Fibroblast of skin of right quadriceps (primary cell): ENCODE measurements around the gene HOXA2.
A peak's percentile ranks its signal among the peaks of the same experiment; 100 is the strongest.

Experiments used
- DNase-seq: peaks from one replicate; pipeline ENCODE4 v3.0.0-alpha.2; 2013

Gene HOXA2

DNA sequence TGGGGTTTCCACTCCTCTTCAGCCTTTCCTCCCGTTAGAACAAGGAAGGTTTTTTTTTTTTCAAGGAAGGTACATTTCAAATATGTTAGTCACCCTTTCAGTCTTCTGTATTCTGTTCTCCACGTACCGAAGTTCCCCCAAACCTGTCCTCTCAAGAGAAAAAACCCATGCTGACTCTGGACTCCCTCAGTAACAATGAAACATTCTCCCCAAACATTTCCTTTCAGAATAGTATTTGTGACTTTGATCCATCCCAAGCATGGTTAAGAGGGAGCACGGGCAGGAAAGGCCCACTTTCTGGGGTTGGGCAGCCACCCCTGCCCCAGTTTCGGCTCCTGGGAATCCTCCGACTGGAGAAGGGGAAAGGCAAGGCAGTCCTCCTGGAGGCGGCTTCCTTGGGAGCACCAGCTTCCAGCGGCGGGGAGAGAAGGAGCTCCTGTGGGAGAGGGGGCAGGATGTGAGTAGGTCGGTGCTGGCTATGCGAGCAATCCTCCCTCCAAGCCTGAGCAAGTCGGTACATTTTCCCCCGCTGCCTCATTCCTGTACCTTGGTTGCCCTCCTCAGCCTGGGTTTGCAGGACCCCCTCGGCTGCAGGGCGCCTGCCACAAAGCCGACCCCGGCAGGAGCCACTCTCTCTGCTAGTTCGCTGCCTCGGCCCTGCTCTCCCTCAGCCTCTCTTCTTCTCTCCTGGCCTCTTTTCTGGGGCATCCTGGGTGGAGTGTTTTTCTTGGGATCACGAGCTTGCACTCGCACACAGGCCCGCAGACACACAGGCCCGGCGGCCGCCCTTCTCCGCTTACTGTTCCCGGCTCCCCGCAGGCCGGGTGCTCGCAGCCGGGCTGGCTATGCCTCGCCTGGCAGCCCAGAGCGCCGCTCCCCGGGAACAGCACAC, 4.6 kb downstream of the HOXA2 start:
- peak; percentile 29 for DNase-seq

DNA sequence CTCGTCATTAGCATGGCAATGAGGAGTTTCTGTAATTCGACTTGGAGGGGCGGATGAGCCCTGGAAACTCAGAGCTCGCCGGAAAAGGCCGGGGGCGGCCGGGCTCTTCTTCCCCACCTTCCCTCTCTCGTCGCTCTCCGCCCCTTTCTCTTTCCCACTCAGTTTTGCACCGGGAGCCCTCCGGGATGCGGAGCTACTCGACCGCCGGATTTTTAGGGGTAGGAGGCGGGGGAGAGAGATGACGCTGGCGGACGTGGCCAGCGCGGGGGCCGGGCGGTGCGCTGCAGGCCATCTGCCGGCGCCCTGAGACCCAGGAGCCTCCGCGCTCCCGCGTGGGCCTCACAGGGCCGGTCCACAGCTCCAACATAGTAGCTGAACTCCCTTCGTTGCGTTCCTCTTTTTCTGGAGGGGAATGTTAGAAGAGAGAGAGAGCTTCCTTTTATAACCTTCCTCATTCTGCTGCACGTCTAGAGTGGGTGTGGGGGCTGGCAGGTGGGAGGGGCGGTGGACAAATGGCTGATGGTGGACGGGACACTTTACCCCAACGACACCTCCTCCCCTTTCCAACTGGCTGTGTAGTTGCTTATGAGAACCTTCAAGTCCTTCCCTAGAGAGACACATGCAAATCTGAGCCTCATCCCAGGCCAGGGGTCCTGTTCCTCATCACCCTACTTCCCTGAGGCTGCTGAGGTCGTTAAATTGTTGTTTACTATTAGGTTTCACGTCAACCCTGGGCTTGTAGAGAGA, 5.5 kb downstream of the HOXA2 start:
- DNase-seq, result peak; percentile 26

DNA sequence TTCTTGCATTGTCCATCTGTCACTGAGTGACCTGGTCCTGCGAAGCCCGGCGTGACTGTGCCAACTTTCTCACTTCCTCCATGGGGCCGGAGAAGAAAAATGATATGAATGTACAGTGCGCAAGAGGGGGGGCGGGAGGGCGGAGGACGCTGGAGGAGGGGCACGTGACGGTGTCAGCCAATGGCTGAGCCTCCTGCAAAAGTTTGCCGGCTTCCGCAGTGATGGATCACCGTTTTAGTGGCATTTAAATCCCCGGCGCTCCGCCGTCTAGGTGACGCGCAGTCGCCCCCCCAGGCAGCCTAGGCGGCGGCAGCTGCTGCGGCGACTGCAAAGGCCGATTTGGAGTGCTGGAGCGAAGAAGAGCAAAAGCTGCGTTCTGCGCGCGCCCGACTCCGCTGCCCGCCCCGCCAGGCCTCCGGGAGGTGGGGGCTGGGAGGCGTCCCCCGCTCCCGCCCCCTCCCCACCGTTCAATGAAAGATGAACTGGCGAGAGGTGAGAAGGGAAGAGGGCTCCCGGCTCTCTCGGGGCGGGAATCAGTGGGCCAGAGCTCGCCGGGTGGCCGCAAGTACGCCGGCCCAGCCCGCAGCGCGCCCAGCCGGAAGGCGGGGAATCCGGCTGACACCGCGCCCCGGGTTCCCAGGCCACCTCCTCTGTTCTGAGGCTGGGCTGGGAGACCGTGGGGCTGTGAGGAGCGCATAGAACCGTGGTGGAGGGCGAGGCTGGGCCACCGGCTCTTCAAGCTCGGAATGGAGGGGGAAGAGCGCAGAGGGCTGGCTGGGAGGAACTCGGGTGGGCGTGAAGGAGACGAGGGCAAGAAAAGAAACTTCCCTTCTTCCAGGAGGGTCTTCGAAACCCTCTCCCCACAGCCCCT, 6.4 kb downstream of the HOXA2 start, which contains the start of gene HOXA1:
TSS of gene HOXA1 (minus strand) at position 104 of the 871 bp plus-strand sequence. CDS start at position 16, 88 bp downstream.
- peak; percentile 88 for DNase-seq

DNA sequence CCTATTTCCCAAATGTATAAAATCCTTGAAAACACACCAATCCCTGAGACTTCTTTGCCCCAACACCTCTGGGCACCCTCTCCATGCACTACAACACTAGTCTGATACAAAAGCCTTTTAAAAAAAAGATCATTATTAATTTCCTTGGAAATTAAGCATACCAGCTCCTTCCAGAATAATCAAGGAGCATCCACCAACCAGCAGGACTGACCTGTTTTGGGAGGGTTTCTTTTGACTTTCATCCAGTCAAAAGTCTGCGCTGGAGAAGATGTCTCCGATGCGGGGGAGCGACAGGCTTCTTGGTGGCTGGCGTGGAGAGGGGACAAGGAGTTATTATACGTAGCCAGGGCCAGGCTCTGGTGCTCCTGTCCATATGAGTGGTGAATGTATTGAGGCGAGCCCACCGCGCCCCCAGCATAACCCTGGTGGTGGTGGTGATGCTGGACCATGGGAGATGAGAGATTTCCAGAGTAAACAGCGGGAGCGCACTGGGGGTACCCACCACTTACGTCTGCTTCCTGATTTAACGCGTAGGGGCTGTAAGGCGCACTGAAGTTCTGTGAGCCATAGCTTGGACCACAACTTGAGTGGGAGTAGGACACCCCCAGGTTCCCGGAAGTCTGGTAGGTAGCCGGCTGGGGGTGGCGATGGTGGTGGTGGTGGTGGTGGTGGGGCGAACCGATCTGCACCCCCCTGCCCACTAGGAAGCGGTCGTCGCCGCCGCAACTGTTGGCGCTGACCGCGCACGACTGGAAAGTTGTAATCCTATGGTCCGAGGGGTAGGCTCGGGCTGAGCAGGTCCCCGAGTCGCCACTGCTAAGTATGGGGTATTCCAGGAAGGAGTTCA, 7.2 kb downstream of the HOXA2 start:
- no peak for DNase-seq

DNA sequence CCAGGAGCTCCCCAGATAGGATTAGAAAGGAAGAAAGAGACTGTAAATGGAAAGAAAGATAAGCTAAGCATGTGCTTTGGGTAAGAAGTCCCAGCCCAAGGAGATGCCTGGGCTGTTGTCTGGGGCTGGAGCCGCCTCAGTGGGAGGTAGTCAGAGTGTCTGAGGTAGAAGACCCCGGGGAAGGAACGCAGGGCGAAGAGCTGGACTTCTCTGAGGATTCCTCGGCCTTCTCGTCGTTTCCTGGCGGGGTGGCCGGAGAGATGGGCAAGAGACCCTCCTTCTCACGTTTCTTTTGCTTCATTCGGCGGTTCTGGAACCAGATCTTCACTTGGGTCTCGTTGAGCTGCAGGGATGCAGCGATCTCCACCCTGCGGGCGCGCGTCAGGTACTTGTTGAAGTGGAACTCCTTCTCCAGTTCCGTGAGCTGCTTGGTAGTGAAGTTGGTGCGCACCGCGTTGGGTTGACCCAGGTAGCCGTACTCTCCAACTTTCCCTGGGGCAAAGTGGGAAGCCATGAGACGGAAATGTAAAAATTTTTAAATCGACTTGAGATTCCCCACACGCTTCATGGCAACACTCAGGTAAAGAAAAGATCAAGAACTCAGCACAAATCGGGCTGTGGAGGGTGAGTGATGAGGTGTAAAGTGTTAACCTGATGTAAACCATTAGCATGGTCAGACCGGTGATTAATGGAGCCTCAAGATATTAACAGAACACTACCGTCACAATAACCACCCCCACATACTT, 8.0 kb downstream of the HOXA2 start:
- no peak for DNase-seq

DNA sequence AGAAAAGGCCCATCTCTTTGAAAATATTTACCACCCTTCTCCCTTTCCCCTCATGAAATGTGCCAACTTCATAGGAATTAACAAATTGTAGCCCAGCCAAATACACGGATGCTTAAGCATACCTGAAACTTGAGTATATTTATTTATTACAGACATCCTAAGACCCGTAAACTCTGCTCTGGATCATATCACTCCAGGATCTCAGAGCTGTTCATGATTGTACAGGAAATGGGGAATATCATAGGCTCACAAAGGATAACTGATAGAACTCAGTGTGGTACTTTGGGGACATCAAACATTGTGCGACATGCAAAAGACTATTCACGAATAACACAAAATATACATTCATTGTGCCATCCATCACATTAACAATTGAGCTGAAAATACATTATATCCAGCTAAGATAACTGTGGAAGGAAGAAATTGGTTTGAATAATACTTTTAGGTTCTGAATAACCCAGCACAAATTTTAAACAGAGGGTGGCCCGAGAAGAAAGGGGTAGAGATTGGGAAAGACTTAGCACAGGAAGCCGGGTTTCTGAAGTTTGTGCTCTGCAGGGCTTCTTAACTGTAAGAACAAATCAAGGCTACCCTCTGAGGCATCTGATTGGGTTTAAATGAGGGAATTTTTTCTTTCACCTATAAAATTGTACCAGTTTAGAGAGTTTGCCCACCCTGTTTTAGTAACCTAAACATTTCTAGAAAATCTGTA, 9.1 kb downstream of the HOXA2 start:
- DNase-seq, result no peak

DNA sequence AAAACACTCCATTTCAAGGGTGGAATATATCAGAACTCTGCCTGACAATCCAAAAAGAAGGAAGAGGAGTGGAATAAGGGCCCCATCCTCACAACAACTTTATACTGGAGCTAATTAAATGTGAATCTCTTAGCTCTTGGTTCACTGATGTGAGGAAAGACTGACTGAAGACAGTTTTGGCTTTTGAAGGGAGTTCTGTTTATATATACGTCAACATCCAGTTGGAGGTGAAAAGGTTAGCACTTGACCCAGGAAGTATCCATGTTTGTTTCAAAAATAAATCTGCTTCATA, 9.7 kb downstream of the HOXA2 start:
- DNase-seq, result no peak

DNA sequence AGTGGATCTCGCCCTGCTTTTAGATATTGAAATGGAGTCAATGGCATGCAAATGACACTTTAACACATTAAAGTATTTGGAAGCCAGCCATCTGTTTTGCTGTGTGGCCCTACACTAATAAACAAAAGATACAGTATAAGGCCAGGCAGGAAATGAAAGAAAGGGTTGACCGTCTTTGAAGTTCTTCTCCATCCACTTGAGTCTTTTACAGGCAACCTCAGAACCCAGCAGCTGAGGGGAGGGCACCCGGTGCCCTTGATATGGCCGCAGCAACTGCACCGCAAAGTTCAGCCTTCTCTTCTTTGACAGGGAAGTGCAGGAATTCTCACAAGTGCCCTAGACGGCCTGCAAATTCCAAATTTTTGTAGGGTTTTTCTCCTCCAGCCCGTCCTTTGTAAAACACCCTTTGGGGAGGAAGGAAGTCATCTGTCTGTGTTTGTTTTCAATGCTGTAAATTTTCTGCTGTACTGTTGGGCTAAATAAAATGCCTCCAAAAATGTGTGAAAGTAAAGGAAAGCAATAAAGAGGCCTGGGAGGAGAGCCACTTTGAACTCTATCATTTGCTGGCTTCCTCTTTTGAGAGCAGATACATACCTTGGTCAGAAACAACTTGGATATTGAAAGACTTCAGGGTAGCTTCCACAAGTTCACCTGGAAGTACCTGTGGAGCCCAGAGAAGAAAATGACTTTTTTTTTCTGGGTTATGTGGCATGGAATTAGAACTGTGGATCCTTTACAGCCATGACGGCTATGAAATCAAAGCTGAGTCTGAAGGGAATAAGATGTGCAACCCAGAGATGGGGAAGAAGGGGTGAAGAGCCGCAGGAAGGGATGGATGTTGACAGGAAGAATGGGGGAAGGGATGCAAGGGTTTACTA, 10.3 kb downstream of the HOXA2 start:
- DNase-seq, result no peak

DNA sequence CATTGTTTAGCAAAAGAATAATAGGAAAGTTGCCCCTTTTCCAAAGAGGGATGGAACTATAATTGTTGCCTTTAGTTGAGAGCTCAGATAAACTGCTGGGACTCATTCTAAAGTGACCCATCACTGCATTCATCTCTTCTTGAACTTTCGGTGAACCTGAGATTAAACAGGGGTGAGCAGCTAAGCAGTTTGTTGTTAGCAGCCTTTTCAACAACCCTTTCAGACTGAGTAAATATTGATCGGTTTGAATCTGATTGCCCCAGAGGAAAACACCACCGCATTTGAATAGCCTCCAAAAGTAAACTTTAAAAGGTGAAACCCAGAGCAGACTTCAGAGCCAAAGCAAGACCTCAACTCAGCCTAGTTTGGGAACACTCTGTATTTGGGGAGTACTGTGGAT, 11.4 kb downstream of the HOXA2 start:
- no peak for DNase-seq

DNA sequence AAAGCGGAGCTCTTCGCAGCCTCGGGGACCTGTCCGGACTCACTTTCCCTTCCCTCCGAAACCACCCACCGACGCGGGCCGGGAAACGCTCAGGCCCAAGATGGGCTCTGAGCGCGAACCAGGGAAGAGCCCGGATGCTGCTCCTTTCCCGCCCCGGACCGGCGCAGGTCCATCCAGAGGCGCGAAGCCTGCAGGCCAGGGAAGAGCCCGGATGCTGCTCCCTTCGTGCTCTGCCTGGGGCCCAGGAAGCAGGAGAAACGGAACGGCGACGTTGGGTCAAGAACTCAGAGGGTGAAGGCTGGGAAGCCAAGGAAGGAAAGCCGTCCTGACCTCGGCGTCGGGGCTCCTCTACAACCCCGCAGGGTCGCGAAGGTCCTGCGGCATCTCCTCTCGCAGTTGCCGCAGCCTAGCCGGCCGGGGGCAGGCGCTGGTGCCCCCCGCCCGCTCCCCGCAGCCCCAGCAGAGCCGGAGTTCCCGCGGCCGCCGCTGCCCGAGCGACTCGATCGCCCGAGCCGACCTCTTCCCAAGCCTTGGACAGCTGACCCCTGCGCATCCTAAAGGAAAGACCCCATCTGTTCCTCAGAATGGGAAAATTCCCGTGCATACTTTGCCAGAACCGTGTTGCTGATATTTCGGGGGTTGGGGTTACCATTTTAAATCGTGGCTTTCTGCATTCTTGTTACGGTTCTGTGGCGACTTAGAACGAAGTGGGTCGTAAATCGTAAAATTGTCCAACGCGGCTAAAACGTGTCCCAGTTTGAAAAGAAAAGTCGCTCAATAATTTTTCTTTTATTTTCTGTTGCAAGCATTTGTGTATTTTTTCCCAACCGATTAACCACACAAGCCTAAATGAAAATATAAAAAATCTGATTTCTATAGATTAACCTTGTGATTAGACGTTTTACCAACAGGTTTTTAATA, 14.2 kb downstream of the HOXA2 start:
- DNase-seq, result no peak

DNA sequence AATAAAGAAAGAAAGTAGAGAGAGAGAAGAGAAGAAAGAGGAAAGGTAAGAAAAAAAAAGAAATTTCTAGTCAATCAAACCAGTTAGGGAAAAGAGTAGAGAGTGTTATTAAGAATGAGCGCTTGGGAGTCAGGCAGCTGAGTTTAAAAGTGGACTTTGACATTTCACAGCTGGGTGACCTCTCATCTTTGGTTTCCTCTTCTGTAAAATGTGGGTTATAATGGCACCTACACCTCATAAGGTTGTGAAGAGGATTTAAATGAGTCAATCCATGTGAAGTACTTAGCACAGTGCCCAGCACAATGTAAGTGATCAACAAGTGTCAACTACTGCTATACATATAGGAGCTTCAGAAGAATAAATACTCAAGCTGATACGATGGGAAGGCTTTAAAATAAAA, 18.8 kb downstream of the HOXA2 start:
- DNase-seq, result no peak

DNA sequence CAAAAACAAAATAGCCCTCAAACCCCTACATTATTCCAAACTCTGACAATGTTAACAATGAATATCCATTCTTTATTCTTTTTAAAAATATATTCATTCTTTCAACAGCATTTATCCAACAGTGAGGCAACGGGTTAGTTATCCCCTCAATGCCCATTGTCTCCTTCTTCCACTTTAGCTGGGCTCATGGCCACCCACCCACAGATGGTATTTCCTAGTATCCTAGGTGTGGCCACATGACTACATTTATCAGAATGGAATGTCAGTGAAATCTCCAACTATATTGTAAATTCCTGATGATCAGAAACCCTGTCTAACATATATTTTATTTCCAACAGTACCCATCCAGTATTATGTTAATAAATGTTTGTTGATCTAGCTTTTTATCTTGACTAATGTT, 20.3 kb downstream of the HOXA2 start:
- no peak for DNase-seq

DNA sequence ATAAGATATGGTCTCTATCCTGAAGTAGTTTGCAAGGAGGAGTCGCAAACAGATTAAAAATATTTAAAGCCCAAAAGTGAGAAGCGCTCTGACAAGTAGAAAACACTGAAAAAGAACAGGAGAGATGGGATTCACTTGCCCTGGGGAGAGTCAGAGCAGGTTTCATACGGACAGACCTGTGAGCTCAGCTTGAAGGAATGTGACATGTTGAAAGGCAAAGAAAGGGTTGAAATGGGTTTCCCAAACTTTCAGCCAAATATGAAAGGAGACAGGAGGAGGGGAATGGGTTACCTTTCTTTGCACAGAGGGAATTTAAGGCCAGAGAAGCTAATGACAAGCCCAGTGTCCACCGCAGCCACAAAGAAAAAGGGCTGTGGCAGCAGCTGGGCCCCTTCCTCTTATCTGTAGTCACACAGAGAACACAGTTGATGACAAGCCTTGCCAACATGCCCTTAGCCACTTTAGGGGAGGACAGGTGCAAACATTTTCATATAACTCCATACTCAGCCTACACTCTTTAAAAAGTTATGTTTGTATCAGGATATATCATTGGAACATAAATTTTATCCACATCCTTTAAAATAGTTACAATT, 21.5 kb downstream of the HOXA2 start:
- peak; percentile 22 for DNase-seq

DNA sequence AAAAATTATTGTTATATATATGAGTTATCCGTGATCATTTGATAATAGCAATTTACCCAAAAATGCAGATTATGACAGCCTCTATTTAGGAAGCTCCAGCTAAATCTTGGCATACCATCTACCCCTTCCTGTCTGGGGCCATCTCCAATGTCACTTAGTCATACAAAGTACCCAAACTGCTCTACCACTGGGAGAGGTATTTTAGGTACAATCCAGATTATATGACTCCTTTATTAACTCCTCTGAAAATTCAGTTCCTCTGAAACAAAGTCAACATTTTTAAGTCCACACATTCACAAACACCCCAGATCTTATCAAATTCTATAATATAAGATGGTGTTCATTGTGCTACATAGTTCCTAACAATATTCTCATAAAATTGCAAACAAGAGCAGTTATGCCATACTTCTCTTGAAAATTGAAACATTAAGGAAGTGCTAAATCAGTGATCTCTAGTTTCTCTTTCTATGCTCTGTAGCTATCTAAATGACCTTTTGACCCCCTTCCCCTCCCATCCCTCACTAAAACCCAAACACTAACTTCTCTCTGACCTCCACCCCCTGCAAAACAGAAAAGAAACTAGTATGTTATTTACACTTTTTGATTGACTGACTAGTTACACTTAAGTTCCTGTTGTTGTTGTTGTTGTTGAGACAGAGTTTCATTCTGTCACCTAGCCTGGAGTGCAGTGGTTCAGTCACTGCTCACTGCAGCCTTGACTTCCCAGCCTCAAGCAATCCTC, 23.1 kb downstream of the HOXA2 start:
- no peak for DNase-seq

DNA sequence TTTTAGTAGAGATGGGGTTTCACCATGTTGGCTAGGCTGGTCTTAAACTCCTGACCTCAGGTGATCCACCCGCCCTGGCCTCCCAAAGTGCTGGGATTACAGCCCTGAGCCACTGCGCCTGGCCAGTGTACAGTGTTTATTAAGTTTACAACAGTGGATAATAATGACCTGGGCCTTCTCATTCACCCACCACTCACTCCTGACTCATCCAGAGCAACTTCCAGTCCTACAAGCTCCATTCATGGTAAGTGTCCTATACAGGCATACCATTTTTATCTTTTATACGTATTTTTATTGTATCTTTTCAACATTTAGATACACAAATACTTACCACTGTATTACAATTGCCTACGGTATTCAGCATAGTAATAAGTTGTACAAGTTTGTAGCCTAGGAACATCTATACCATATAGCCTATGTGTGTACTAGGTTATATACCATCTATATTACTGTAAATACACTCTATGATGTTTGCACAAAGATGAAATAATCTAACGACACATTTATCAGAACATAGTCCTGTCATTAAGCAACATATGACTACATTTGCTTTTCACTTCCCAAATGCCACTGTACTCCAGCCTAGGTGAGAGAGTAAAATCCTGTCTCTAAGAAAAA, 23.8 kb downstream of the HOXA2 start:
- no peak for DNase-seq

DNA sequence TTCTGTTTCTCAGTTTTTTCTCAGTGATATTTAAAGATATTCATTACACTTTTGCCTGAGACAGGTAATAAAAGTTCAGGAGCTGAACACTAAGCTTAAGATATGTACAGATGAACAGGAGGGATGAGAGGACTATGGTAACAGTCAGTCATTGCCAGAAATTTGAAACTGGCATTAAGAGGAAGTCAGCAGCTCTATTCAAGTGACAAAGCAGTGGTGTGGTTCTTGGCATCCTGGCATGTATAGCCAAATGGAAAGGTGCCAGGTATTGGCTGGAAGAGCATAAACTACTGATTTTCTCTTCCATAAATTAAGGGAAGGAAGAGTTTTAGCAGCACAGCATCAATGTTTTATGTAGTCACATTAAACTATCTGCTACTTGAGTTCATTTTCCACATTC, 29.4 kb downstream of the HOXA2 start:
- no peak for DNase-seq
